Hepatocyte (in vitro differentiated cells): ENCODE measurements around the gene GRAMD1A. TPM values are rescaled to one million over a fixed set of nuclear protein-coding genes. Genes with fewer than 3 reads are reported as not detected.

Experiments used
- DNase-seq: peaks from one replicate; pipeline ENCODE4 v3.0.0-alpha.2; 2016; ENCODE audit warnings: low spot score
- H2AFZ ChIP-seq: fragments of 200-600 bp; sonication (generic); 2 replicates; pipeline ENCODE4 v1.6.0; 2016; ENCODE audit warnings: antibody characterized with exemption, mild to moderate bottlenecking
- H3K27ac ChIP-seq: fragments of 200-600 bp; sonication (generic); 2 replicates; pipeline ENCODE4 v1.5.1; 2016; ENCODE audit warnings: mild to moderate bottlenecking
- H3K27me3 ChIP-seq: fragments of 200-600 bp; sonication (generic); 2 replicates; pipeline ENCODE4 v1.6.1; 2016
- H3K36me3 ChIP-seq: fragments of 200-600 bp; sonication (generic); replicated peaks from 2 replicates; pipeline ENCODE4 v1.5.1; 2016; ENCODE audit warnings: low read depth; ENCODE audit not compliant: insufficient read depth
- H3K4me1 ChIP-seq: fragments of 200-600 bp; sonication (generic); 2 replicates; pipeline ENCODE4 v1.5.1; 2016; ENCODE audit warnings: mild to moderate bottlenecking, moderate library complexity; ENCODE audit not compliant: insufficient read depth
- H3K4me2 ChIP-seq: fragments of 200-600 bp; sonication (generic); 2 replicates; pipeline ENCODE4 v1.6.0; 2016
- H3K4me3 ChIP-seq: fragments of 200-600 bp; sonication (generic); 2 replicates; pipeline ENCODE4 v1.5.1; 2016; ENCODE audit warnings: mild to moderate bottlenecking
- H3K79me2 ChIP-seq: fragments of 200-600 bp; sonication (generic); 2 replicates; pipeline ENCODE4 v1.6.0; 2017; ENCODE audit warnings: mild to moderate bottlenecking
- H3K9me2 ChIP-seq: fragments of 200-600 bp; sonication (generic); replicated peaks from 2 replicates; pipeline ENCODE4 v1.6.0; 2017; ENCODE audit warnings: mild to moderate bottlenecking; ENCODE audit not compliant: insufficient read depth
- H3K9me3 ChIP-seq: fragments of 200-600 bp; sonication (generic); 2 replicates; pipeline ENCODE4 v1.5.1; 2016; ENCODE audit warnings: low read depth, mild to moderate bottlenecking
- H4K20me1 ChIP-seq: fragments of 200-600 bp; sonication (generic); 2 replicates; pipeline ENCODE4 v1.6.0; 2016; ENCODE audit warnings: mild to moderate bottlenecking; ENCODE audit not compliant: insufficient read depth, poor library complexity, severe bottlenecking
- EZH2 ChIP-seq: fragments of 200-600 bp; sonication (generic); IDR thresholded peaks from 2 replicates; pipeline ENCODE4 v1.6.1; 2016; ENCODE audit warnings: antibody characterized with exemption, mild to moderate bottlenecking, borderline replicate concordance
- EZH2phosphoT487 ChIP-seq: fragments of 200-600 bp; sonication (generic); IDR thresholded peaks from one replicate; pipeline ENCODE4 v1.6.1; 2018; ENCODE audit warnings: antibody characterized with exemption, mild to moderate bottlenecking, low read depth, moderate library complexity; ENCODE audit not compliant: unreplicated experiment, severe bottlenecking
- WGBS: methylation state at CpG from one replicate; pipeline ENCODE4 v1.1.6; 2016; ENCODE audit warnings: low lambda C conversion rate; ENCODE audit errors: missing lambda C conversion rate; 5-methylcytosine and 5-hydroxymethylcytosine counted together
- polyA plus RNA-seq: library from polyadenylated mRNA; unstranded; fragments of >200 nt; fragmentation: Nextera tagmentation; extraction: Ambion mirVana; gene quantifications from 2 replicates; pipeline ENCODE4 v1.2.1, GENCODE V29; 2016
- total RNA-seq: library from RNA; depleted of rRNA; stranded (reverse); fragments of >200 nt; gene quantifications from 2 replicates; pipeline ENCODE4 v1.2.3, GENCODE V29; 2014
- TF ChIP-seq, protein P1 (sequence below): fragments of 200-600 bp; sonication (generic); IDR thresholded peaks from 2 replicates; pipeline ENCODE4 v1.5.1; 2016; ENCODE audit warnings: antibody characterized with exemption, mild to moderate bottlenecking; ENCODE audit not compliant: poor library complexity

GRAMD1A gene
- total and polyA plus RNA-seq, 2 experiments from 2014 or later: 34.8 to 92.4 TPM

- Histone ChIP-seq H3K4me1 (no peaks in the 10 kb centered on the region), H3K4me2 (no peak overlapping the region), H4K20me1 (no peaks in the 10 kb centered on the region), H3K27me3 (no peaks in the 10 kb centered on the region), H3K4me3 (no peak overlapping the region), H2AFZ (no peak overlapping the region), H3K9me2 (no peaks in the 10 kb centered on the region), H3K36me3 (no peaks in the 10 kb centered on the region), H3K9me3 (no peaks in the 10 kb centered on the region), H3K27ac (no peak overlapping the region), H3K79me2 (no peaks in the 10 kb centered on the region)
- DNase-seq: peak; percentile 47
- no peak for TF ChIP-seq EZH2phosphoT487
- no peak for TF ChIP-seq EZH2
- TF ChIP-seq, protein P1, sequence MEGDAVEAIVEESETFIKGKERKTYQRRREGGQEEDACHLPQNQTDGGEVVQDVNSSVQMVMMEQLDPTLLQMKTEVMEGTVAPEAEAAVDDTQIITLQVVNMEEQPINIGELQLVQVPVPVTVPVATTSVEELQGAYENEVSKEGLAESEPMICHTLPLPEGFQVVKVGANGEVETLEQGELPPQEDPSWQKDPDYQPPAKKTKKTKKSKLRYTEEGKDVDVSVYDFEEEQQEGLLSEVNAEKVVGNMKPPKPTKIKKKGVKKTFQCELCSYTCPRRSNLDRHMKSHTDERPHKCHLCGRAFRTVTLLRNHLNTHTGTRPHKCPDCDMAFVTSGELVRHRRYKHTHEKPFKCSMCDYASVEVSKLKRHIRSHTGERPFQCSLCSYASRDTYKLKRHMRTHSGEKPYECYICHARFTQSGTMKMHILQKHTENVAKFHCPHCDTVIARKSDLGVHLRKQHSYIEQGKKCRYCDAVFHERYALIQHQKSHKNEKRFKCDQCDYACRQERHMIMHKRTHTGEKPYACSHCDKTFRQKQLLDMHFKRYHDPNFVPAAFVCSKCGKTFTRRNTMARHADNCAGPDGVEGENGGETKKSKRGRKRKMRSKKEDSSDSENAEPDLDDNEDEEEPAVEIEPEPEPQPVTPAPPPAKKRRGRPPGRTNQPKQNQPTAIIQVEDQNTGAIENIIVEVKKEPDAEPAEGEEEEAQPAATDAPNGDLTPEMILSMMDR: peak; percentile 43
- 40% methylated on average over 3 of the region's 3 CpGs for WGBS
Observed at GRCh38 chr19:35055715-35056179, 55.6 kb downstream of the GRAMD1A start.

- WGBS: 76% methylated on average over 6 of the region's 6 CpGs
- H2AFZ ChIP-seq: no peak overlapping the region
Observed at GRCh38 chr19:35056513-35057063, 56.5 kb downstream of the GRAMD1A start.

DNA sequence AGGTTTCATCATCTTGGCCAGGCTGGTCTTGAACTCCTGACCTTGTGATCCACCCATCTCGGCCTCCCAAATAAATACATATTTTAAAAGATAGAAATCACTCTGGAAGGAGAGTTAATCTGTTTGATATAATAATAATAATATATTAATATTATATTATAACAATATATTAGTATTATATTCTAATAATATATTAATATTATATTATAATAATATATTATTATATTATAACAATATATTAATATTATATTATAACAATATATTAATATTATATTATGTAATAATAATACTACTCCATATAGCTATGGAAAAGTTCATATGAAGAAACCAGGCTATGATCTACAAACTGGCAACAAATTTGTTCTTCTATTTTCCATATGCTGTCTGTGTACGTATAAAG is 58.2 kb downstream of the GRAMD1A start:
- Histone ChIP-seq H3K4me1 (no peaks in the 10 kb centered on the region), H2AFZ (no peak overlapping the region), H4K20me1 (no peaks in the 10 kb centered on the region), H3K4me2 (no peak overlapping the region), H3K9me3 (no peaks in the 10 kb centered on the region), H3K79me2 (no peaks in the 10 kb centered on the region), H3K9me2 (no peaks in the 10 kb centered on the region), H3K36me3 (no peaks in the 10 kb centered on the region), H3K27me3 (no peaks in the 10 kb centered on the region), H3K4me3 (no peak overlapping the region), H3K27ac (no peak overlapping the region)
- TF ChIP-seq, protein P1: no peak
- TF ChIP-seq EZH2phosphoT487: no peak
- no peak for DNase-seq
- 85% methylated on average over 2 of the region's 2 CpGs for WGBS

More at GRCh38 chr19:35056513-35057063, 56.5 kb downstream of the GRAMD1A start:
- no peak for DNase-seq
- no peaks in the 10 kb centered on the region for H3K9me2 ChIP-seq
- no peaks in the 10 kb centered on the region for H3K36me3 ChIP-seq
- H3K27me3 ChIP-seq: no peaks in the 10 kb centered on the region
- no peaks in the 10 kb centered on the region for H3K4me1 ChIP-seq
- no peaks in the 10 kb centered on the region for H3K9me3 ChIP-seq
- no peaks in the 10 kb centered on the region for H4K20me1 ChIP-seq
- TF ChIP-seq EZH2phosphoT487: no peak
- no peak for TF ChIP-seq EZH2
- TF ChIP-seq, protein P1: no peak
- H3K27ac ChIP-seq: no peak overlapping the region
- H3K79me2 ChIP-seq: no peaks in the 10 kb centered on the region
- no peak overlapping the region for H3K4me3 ChIP-seq
- no peak overlapping the region for H3K4me2 ChIP-seq
